ENCODE results near the gene DENND4A.
A peak's percentile ranks its signal among the peaks of the same experiment; 100 is the strongest.

DENND4A gene

GRCh38 chr15:65659502-65660052, 132.5 kb downstream of the DENND4A start:
- DNase-seq = no peak

GRCh38 chr15:65655457-65655856, 136.6 kb downstream of the DENND4A start:
- no peak for DNase-seq

GRCh38 chr15:65655026-65655425, 137.1 kb downstream of the DENND4A start:
- no peak for DNase-seq

GRCh38 chr15:65653801-65654521, 138.1 kb downstream of the DENND4A start:
- no peak for DNase-seq

GRCh38 chr15:65653341-65653740, 138.8 kb downstream of the DENND4A start:
- no peak for DNase-seq

- no peak for DNase-seq
These were observed 140.0 kb downstream of the DENND4A start for GRCh38 chr15:65651831-65652749.

GRCh38 chr15:65651042-65651322, 141.1 kb downstream of the DENND4A start:
- no peak for DNase-seq

- DNase-seq = no peak
These were observed 141.6 kb downstream of the DENND4A start for GRCh38 chr15:65650312-65651041.

GRCh38 chr15:65646486-65646885, 145.6 kb downstream of the DENND4A start:
- no peak for DNase-seq

- DNase-seq = no peak
These were observed 146.7 kb downstream of the DENND4A start for GRCh38 chr15:65645392-65645791.

- DNase-seq = no peak
These were observed 147.8 kb downstream of the DENND4A start for GRCh38 chr15:65644282-65644681.

- no peak for DNase-seq
These were observed 149.5 kb downstream of the DENND4A start for GRCh38 chr15:65642594-65642993.

GRCh38 chr15:65641768-65642475, 150.2 kb downstream of the DENND4A start:
- no peak for DNase-seq

GRCh38 chr15:65639509-65639908, 152.6 kb downstream of the DENND4A start:
- no peak for DNase-seq

GRCh38 chr15:65638681-65639089, 153.4 kb downstream of the DENND4A start:
- DNase-seq = peak; percentile 81

- DNase-seq = no peak
These were observed 154.0 kb downstream of the DENND4A start for GRCh38 chr15:65638109-65638508.

- DNase-seq = no peak
These were observed 157.7 kb downstream of the DENND4A start for GRCh38 chr15:65634356-65634755.

- no peak for DNase-seq
These were observed 158.3 kb downstream of the DENND4A start for GRCh38 chr15:65633752-65634151.

GRCh38 chr15:65632780-65633375, 159.2 kb downstream of the DENND4A start:
- DNase-seq = no peak

- peak; percentile 52 for DNase-seq
These were observed 160.6 kb downstream of the DENND4A start for GRCh38 chr15:65631503-65631902.

- DNase-seq = peak; percentile 64
These were observed 161.3 kb downstream of the DENND4A start for GRCh38 chr15:65630760-65631159.

GRCh38 chr15:65629548-65629947, 162.5 kb downstream of the DENND4A start:
- DNase-seq = no peak

All from activated CD4-positive, alpha-beta T cell treated with anti-CD3 and anti-CD28 coated beads, Interleukin-2, Interleukin-6, amounts not matched to agents 100 ng/mL and 50 ng/mL, durations not matched to agents 16 hours and 8 hours (primary cell).